Caco-2 (cell line): ENCODE measurements around the gene RBM17. TPM values are rescaled to one million over a fixed set of nuclear protein-coding genes. Genes with fewer than 3 reads are reported as not detected.
"Not testable (repeated sequence)": the region's sequence is repeated elsewhere in the genome, so short reads cannot be mapped to it uniquely, and the experiment has no call there.

ENCODE experiments used
- BruUV-seq: library from RNA; stranded (reverse); fragments of 400-500 nt; replicated peaks from 2 replicates; lab custom pipeline; 2021; lab: Mats Ljungman, UMichigan
- CTCF ChIA-PET: fragments of 300-600 bp; sonication (Branson Sonifier 250); formaldehyde crosslinking; loops from one replicate; lab custom pipeline; 2022; ENCODE audit warnings: antibody characterized with exemption; lab: Charles Lee
- POLR2A ChIA-PET: fragments of 300-600 bp; sonication (Branson Sonifier 250); formaldehyde crosslinking; loops from one replicate; lab custom pipeline; 2022; ENCODE audit warnings: antibody characterized with exemption; lab: Charles Lee
- DNase-seq, 2 experiments: peaks; one replicate each; pipeline versions ENCODE4 v3.0.0 to v3.0.0-alpha.2; 2020 to 2022
- H3K27me3 ChIP-seq: replicated peaks from 2 replicates; pipeline ENCODE4 v1.6.0; 2011; ENCODE audit warnings: low read length; ENCODE audit not compliant: control insufficient read depth, insufficient read depth
- H3K36me3 ChIP-seq: 2 replicates; pipeline ENCODE4 v1.5.1; 2011; ENCODE audit warnings: low read length; ENCODE audit not compliant: control insufficient read depth, insufficient read depth
- H3K4me1 ChIP-seq: fragments of 250-450 bp; sonication (Bioruptor Pico); 2 replicates; pipeline ENCODE4 v1.5.1; 2020; ENCODE audit warnings: mild to moderate bottlenecking
- H3K4me3 ChIP-seq: 2 replicates; pipeline ENCODE4 v1.5.1; 2011; ENCODE audit warnings: low read depth, mild to moderate bottlenecking, control low read depth, low read length
- H3K9me3 ChIP-seq: fragments of 250-450 bp; sonication (Bioruptor Pico); 2 replicates; pipeline ENCODE4 v1.5.1; 2020; ENCODE audit warnings: mild to moderate bottlenecking, moderate library complexity
- H3K27ac Mint-ChIP-seq: one replicate; pipeline ENCODE4 v1.8.0; 2022; ENCODE audit warnings: mixed read lengths; ENCODE audit not compliant: unreplicated experiment
- H3K27me3 Mint-ChIP-seq: one replicate; pipeline ENCODE4 v1.8.0; 2022; ENCODE audit warnings: mixed read lengths; ENCODE audit not compliant: insufficient read depth, unreplicated experiment
- H3K36me3 Mint-ChIP-seq: one replicate; pipeline ENCODE4 v1.8.0; 2022; ENCODE audit warnings: mild to moderate bottlenecking, mixed read lengths; ENCODE audit not compliant: insufficient read depth, unreplicated experiment
- H3K4me1 Mint-ChIP-seq: one replicate; pipeline ENCODE4 v1.8.0; 2022; ENCODE audit warnings: low read depth, mixed read lengths; ENCODE audit not compliant: unreplicated experiment
- H3K4me3 Mint-ChIP-seq: one replicate; pipeline ENCODE4 v1.8.0; 2022; ENCODE audit warnings: mild to moderate bottlenecking, moderate library complexity, mixed read lengths; ENCODE audit not compliant: unreplicated experiment
- H3K9me3 Mint-ChIP-seq: one replicate; pipeline ENCODE4 v1.8.0; 2022; ENCODE audit warnings: mixed read lengths; ENCODE audit not compliant: unreplicated experiment
- intact Hi-C: fragments of 100-400 bp; cut with micrococcal nuclease; formaldehyde crosslinking; loops from one replicate; pipeline ENCODE4 v1.10.0; 2022; ENCODE audit not compliant: unreplicated experiment
- total RNA-seq: library from RNA; stranded (reverse); gene quantifications from 2 replicates; pipeline ENCODE4 v1.2.3, GENCODE V29; 2022
- TF ChIP-seq, protein P1 (sequence below), 2 experiments: fragments of 200-600 bp in 1 of 2; IDR thresholded peaks; 1 replicate in 1 of 2; 2 replicates in 1 of 2; pipeline versions ENCODE4 v1.5.1 to v1.8.0; 2011 to 2022; ENCODE audit warnings: antibody characterized with exemption in 1 of 2, control low read depth in 1 of 2, inconsistent platforms in 1 of 2, low read depth in 1 of 2, low read length in 1 of 2, mild to moderate bottlenecking in 1 of 2, moderate library complexity in 1 of 2; ENCODE audit not compliant: insufficient read depth in 1 of 2, severe bottlenecking in 1 of 2, unreplicated experiment in 1 of 2

The RBM17 gene
- total RNA-seq, 1 experiment from 2014 or later: 290 TPM

DNA sequence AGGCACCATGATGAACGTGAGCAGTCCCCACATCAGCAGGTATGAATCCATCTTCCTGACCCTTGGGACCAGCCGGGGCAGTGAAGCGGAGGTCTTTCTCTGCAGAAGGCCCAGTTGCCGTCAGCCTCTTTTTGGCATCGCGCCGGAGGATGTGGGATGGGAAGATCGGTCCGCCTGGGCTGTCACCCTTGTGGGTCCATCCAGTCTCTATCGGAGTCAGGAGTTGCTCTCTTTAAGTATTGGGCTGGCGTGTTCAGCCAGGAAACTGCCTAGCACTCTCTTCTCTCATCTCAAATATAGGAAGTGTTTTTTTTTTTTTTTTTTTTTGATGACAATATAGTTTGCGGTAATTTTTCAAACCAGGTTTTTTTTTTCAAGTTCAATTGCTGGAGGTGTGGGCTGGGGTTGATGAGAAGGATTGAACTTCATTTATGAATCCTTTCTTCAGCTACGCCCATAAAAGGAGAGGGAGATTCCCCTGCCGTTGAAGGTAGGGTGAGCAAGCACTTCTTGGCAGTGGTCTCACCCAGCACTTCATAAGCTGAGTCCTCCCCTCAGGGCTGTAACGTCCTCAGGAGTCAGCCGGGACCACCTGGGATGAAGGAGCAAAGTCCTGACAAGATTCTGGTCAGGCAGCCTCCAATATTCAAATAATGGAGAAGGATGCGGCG, 26.6 kb upstream of the RBM17 start, which contains the start of gene IL2RA:
TSS of gene IL2RA (minus strand) at position 267 of the 671 bp plus-strand sequence. CDS start at position 51, 216 bp downstream.
- Mint-ChIP-seq H3K4me3 (no peak within 1 kb of the TSS), H3K36me3 (no peaks in the 10 kb centered on the region), H3K27ac (no peak within 1 kb of the TSS), H3K4me1 (no peaks in the 10 kb centered on the region), H3K27me3 (peaks cover 25% of the 10 kb centered on the region), H3K9me3 (no peaks in the 10 kb centered on the region)
- H3K4me3 ChIP-seq: no peak within 1 kb of the TSS
- ChIA-PET POLR2A (no interaction called here), CTCF (no interaction called here)
- no TSS peak for BruUV-seq
- H3K27me3 ChIP-seq: no peaks in the 10 kb centered on the region
- no peak for DNase-seq
- H3K36me3 ChIP-seq: no peaks in the 10 kb centered on the region
- intact Hi-C loops: no loop called here
- no peaks in the 10 kb centered on the region for H3K4me1 ChIP-seq
- no peaks in the 10 kb centered on the region for H3K9me3 ChIP-seq
- TF ChIP-seq, protein P1, sequence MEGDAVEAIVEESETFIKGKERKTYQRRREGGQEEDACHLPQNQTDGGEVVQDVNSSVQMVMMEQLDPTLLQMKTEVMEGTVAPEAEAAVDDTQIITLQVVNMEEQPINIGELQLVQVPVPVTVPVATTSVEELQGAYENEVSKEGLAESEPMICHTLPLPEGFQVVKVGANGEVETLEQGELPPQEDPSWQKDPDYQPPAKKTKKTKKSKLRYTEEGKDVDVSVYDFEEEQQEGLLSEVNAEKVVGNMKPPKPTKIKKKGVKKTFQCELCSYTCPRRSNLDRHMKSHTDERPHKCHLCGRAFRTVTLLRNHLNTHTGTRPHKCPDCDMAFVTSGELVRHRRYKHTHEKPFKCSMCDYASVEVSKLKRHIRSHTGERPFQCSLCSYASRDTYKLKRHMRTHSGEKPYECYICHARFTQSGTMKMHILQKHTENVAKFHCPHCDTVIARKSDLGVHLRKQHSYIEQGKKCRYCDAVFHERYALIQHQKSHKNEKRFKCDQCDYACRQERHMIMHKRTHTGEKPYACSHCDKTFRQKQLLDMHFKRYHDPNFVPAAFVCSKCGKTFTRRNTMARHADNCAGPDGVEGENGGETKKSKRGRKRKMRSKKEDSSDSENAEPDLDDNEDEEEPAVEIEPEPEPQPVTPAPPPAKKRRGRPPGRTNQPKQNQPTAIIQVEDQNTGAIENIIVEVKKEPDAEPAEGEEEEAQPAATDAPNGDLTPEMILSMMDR (IDR thresholded peaks at IDR 0.05; ENCODE audit: insufficient read depth in 1 of 2, low read depth in 1 of 2, low read length in 1 of 2, severe bottlenecking in 1 of 2, unreplicated experiment in 1 of 2): no peak

DNA sequence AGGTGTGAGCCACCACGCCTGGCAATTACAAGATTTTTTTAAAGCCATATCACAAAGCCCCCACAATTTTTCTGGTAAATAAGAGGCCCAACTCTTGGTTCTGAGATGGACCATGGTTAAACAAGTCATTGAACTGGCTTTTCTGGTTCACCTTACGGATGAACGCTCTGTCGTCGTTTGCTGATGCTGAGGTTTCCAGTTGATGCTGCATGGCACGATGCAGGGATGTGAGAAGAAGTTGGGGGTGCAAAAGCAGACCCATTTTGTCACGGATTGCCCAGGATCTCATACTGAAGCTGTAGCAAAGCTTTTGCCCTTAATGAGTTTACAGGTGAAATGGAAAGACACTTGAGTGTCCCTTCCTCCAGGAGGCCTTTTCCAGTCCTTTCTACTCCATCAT, 24.7 kb upstream of the RBM17 start:
- Histone ChIP-seq H3K27me3 (0 out of 2 replicates have a peak, but pooled peaks cover 1% of the 10 kb centered on the region), H3K36me3 (no peaks in the 10 kb centered on the region), H3K4me3 (no peak overlapping the region), H3K9me3 (no peaks in the 10 kb centered on the region), H3K4me1 (no peaks in the 10 kb centered on the region)
- no peak for DNase-seq
- intact Hi-C loops: no loop called here
- H3K4me3 Mint-ChIP-seq: no peak overlapping the region
- H3K36me3 Mint-ChIP-seq: no peaks in the 10 kb centered on the region
- H3K27me3 Mint-ChIP-seq: peaks cover 18% of the 10 kb centered on the region
- no peaks in the 10 kb centered on the region for H3K4me1 Mint-ChIP-seq
- no peaks in the 10 kb centered on the region for H3K9me3 Mint-ChIP-seq
- ChIA-PET POLR2A (no interaction called here), CTCF (interaction anchor here (0.6 kb wide), 1 partner anchor 347 kb away, joined by 3 read pairs; no protein-coding TSS in a partner anchor)
- TF ChIP-seq, protein P1 (IDR thresholded peaks at IDR 0.05; ENCODE audit: insufficient read depth in 1 of 2, low read depth in 1 of 2, low read length in 1 of 2, severe bottlenecking in 1 of 2, unreplicated experiment in 1 of 2): no peak
- no TSS peak for BruUV-seq
- no peak overlapping the region for H3K27ac Mint-ChIP-seq

DNA sequence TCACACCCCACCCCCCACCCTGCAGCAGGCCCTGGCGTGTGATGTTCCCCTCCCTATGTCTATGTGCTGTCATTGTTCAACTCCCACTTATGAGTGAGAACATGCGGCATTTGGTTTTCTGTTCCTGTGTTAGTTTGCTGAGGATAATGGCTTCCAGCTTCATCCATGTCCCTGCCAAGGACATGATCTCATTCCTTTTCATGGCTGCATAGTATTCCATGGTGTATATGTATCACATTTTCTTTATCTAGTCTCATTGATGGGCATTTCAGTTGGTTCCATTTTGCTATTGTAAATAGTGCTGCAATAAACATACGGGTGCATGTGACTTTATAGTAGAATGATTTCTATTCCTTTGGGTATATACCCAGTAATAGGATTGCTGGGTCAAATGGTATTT, 24.1 kb upstream of the RBM17 start:
- H3K9me3 ChIP-seq, intact Hi-C loops, H3K36me3 Mint-ChIP-seq, H3K27me3 ChIP-seq, H3K4me3 Mint-ChIP-seq, H3K9me3 Mint-ChIP-seq, BruUV-seq, POLR2A ChIA-PET, CTCF ChIA-PET, H3K36me3 ChIP-seq, DNase-seq, H3K4me1 Mint-ChIP-seq, H3K4me1 ChIP-seq, H3K4me3 ChIP-seq, H3K27ac Mint-ChIP-seq: not testable (repeated sequence)
- H3K27me3 Mint-ChIP-seq: peaks cover 17% of the 10 kb centered on the region
